ENCODE data around the gene PPP2R2C.

PPP2R2C gene

GRCh38 chr4:6367371-6367851 is 105.0 kb downstream of the PPP2R2C start:
- no peaks in the 10 kb centered on the region for H3K27me3 ChIP-seq
- H3K36me3 ChIP-seq, result no peaks in the 10 kb centered on the region
- no peaks in the 10 kb centered on the region for H3K9me3 ChIP-seq
- no peak for DNase-seq
- H3K4me3 ChIP-seq (ENCODE audit: low read depth, low read length), result no peak overlapping the region
- TF ChIP-seq CTCF (IDR thresholded peaks at IDR 0.05; ENCODE audit: low read depth, low read length), result no peak
- no peaks in the 10 kb centered on the region for H3K4me1 ChIP-seq

GRCh38 chr4:6366581-6366980 is 105.8 kb downstream of the PPP2R2C start:
- no peaks in the 10 kb centered on the region for H3K9me3 ChIP-seq
- TF ChIP-seq CTCF (IDR thresholded peaks at IDR 0.05; ENCODE audit: low read depth, low read length), result no peak
- H3K27me3 ChIP-seq, result no peaks in the 10 kb centered on the region
- no peaks in the 10 kb centered on the region for H3K4me1 ChIP-seq
- H3K36me3 ChIP-seq, result no peaks in the 10 kb centered on the region
- DNase-seq, result no peak
- no peak overlapping the region for H3K4me3 ChIP-seq (ENCODE audit: low read depth, low read length)

DNA sequence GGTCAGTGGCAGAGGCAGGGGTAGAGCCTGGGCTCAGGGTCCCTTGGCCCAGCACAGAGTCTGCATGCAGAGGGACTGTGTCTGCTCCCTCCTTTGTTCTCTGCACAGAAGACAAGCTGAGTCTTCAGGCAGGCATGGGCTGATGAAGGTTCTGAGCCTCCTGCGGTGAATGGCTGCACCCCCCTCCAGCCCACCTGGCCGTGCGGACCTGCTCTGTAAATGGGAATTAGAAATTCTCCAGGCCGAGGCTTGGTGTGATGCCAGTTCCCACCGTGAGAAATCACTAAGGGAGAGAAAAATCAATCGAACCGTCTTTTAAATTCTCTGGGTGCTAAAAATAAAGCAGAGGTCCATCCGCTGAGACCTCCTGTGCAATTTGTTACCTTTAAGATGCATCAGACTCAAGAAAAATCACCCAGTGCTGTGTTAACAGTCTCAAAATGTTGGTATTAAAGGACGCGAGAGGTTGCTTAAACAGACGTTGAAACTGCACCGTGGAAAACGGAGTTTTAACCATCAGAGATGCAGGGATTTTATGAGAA is 106.8 kb downstream of the PPP2R2C start:
- no peaks in the 10 kb centered on the region for H3K9me3 ChIP-seq
- H3K27me3 ChIP-seq, result no peaks in the 10 kb centered on the region
- H3K4me1 ChIP-seq, result no peaks in the 10 kb centered on the region
- DNase-seq, result no peak
- H3K4me3 ChIP-seq (ENCODE audit: low read depth, low read length), result no peak overlapping the region
- TF ChIP-seq CTCF (IDR thresholded peaks at IDR 0.05; ENCODE audit: low read depth, low read length), result no peak
- no peaks in the 10 kb centered on the region for H3K36me3 ChIP-seq

GRCh38 chr4:6364581-6364980 is 107.8 kb downstream of the PPP2R2C start:
- Histone ChIP-seq H3K4me3 (ENCODE audit: low read depth, low read length) (no peak overlapping the region), H3K27me3 (no peaks in the 10 kb centered on the region)
- TF ChIP-seq CTCF (IDR thresholded peaks at IDR 0.05; ENCODE audit: low read depth, low read length), result no peak

GRCh38 chr4:6364146-6364545 is 108.3 kb downstream of the PPP2R2C start:
- H3K27me3 ChIP-seq, result no peaks in the 10 kb centered on the region

More at GRCh38 chr4:6364581-6364980, 107.8 kb downstream of the PPP2R2C start:
- Histone ChIP-seq H3K36me3 (no peaks in the 10 kb centered on the region), H3K4me1 (no peaks in the 10 kb centered on the region), H3K9me3 (no peaks in the 10 kb centered on the region)
- DNase-seq, result no peak

More at GRCh38 chr4:6364146-6364545, 108.3 kb downstream of the PPP2R2C start:
- no peak for TF ChIP-seq CTCF (IDR thresholded peaks at IDR 0.05; ENCODE audit: low read depth, low read length)
- Histone ChIP-seq H3K4me3 (ENCODE audit: low read depth, low read length) (no peak overlapping the region), H3K36me3 (no peaks in the 10 kb centered on the region), H3K9me3 (no peaks in the 10 kb centered on the region), H3K4me1 (no peaks in the 10 kb centered on the region)
- DNase-seq, result no peak
